K562 (cell line): ENCODE results near the gene RDH11. TPM values are rescaled to one million over a fixed set of nuclear protein-coding genes. Genes with fewer than 3 reads are reported as not detected.
A peak's percentile ranks its signal among the peaks of the same experiment; 100 is the strongest.

Experiments used
- ATAC-seq: fragments of 200-7000 bp; cut with Tn5 transposase; 3 replicates; pipeline ENCODE4 v1.9.1; 2020; ENCODE audit warnings: moderate library complexity
- BruUV-seq: library from RNA; stranded (reverse); fragments of 400-500 nt; replicated peaks from 2 replicates; lab custom pipeline; 2021; lab: Mats Ljungman, UMichigan
- CTCF ChIA-PET: fragments of 300-600 bp; formaldehyde crosslinking; extraction: SDS; loops from one replicate; lab custom pipeline; 2021; ENCODE audit warnings: low intra/inter-chr PET ratio; lab: Yijun Ruan, JAX
- POLR2A ChIA-PET: fragments of 300-600, 350-650 bp; sonication (Branson Sonifier 250); formaldehyde crosslinking; extraction: SDS; loops from one replicate; lab custom pipeline; 2021; ENCODE audit warnings: antibody characterized with exemption, inconsistent platforms; lab: Yijun Ruan, JAX
- DNase-seq, 4 experiments: peaks; one replicate each; pipeline versions ENCODE4 v3.0.0 to v3.0.0-alpha.2; 2011 to 2018; ENCODE audit warnings: low spot score in 3 of 4, mixed read lengths in 3 of 4; ENCODE audit errors: extremely low read depth in 1 of 4
- FAIRE-seq: peaks from 2 replicates; lab custom pipeline; 2011; peaks lifted over from hg19 to GRCh38; lab: Jason Lieb, UNC
- H2AFZ ChIP-seq: 2 replicates; pipeline ENCODE4 v1.6.0; 2011; ENCODE audit warnings: low read depth, low read length, control low read depth, inconsistent platforms
- H3K27ac ChIP-seq: fragments of 200-600 bp; 3 replicates; pipeline ENCODE4 v1.8.0; 2011; ENCODE audit warnings: low read depth, mild to moderate bottlenecking, control low read depth, inconsistent platforms, low read length, moderate library complexity, mixed read lengths; ENCODE audit errors: extremely low read depth
- H3K27me3 ChIP-seq, 2 experiments: fragments of 300-600 bp in 1 of 2; 2 replicates in 1 of 2; 3 replicates in 1 of 2; pipeline versions ENCODE4 v1.6.0 to v1.8.0; 2011; ENCODE audit warnings: inconsistent platforms in 2 of 2, low read length in 2 of 2, mild to moderate bottlenecking in 1 of 2, mixed read lengths in 1 of 2, moderate library complexity in 1 of 2; ENCODE audit not compliant: control insufficient read depth in 2 of 2, insufficient read depth in 2 of 2
- H3K36me3 ChIP-seq: fragments of 300-600 bp; 3 replicates; pipeline ENCODE4 v1.8.0; 2011; ENCODE audit warnings: mild to moderate bottlenecking, low read length, inconsistent platforms; ENCODE audit not compliant: control insufficient read depth, insufficient read depth
- H3K4me1 ChIP-seq, 2 experiments: fragments of 200-600 bp in 1 of 2; replicated peaks in 1 of 2; 2 replicates in 1 of 2; 3 replicates in 1 of 2; pipeline versions ENCODE4 v1.5.1 to v1.8.0; 2011; ENCODE audit warnings: inconsistent platforms in 2 of 2, low read length in 2 of 2, mild to moderate bottlenecking in 1 of 2, mixed read lengths in 1 of 2, moderate library complexity in 1 of 2; ENCODE audit not compliant: control insufficient read depth in 2 of 2, insufficient read depth in 2 of 2
- H3K4me2 ChIP-seq: 2 replicates; pipeline ENCODE4 v1.6.1; 2011; ENCODE audit warnings: low read length, control low read depth, inconsistent platforms, mixed read lengths; ENCODE audit not compliant: insufficient read depth
- H3K4me3 ChIP-seq: fragments of 200-600 bp; sonication (generic), shearing (Covaris generic); 2 replicates; pipeline ENCODE4 v1.5.1; 2016; ENCODE audit warnings: control low read depth, inconsistent platforms
- H3K79me2 ChIP-seq: fragments of 200-600 bp; 3 replicates; pipeline ENCODE4 v1.8.0; 2011; ENCODE audit warnings: low read length, inconsistent platforms; ENCODE audit not compliant: control insufficient read depth, insufficient read depth
- H3K9ac ChIP-seq, 2 experiments: 2 replicates each; pipeline versions ENCODE4 v1.6.0 to v1.6.1; 2011; ENCODE audit warnings: low read depth in 2 of 2, low read length in 2 of 2, control low read depth in 1 of 2, inconsistent platforms in 1 of 2, mild to moderate bottlenecking in 1 of 2, mixed read lengths in 1 of 2; ENCODE audit not compliant: insufficient read depth in 1 of 2
- H3K9me1 ChIP-seq: one replicate; pipeline ENCODE4 v1.6.0; 2011; ENCODE audit warnings: inconsistent platforms, mild to moderate bottlenecking, low read length, moderate library complexity; ENCODE audit not compliant: control insufficient read depth, insufficient read depth
- H3K9me3 ChIP-seq: replicated peaks from 2 replicates; pipeline ENCODE4 v1.5.1; 2011; ENCODE audit warnings: low read depth, low read length, inconsistent platforms; ENCODE audit not compliant: control insufficient read depth, insufficient read depth
- H4K20me1 ChIP-seq: replicated peaks from 2 replicates; pipeline ENCODE4 v1.6.1; 2011; ENCODE audit warnings: low read length, inconsistent platforms, mixed read lengths; ENCODE audit not compliant: control insufficient read depth, insufficient read depth
- HMG20A ChIP-seq: fragments of 450-650 bp; formaldehyde crosslinking; conservative IDR thresholded peaks from 2 replicates; pipeline ENCODE4 v1.4.0; 2020; ENCODE audit warnings: mild to moderate bottlenecking, mixed read lengths
- MAX ChIP-seq: sonication (generic); formaldehyde crosslinking; IDR thresholded peaks from 2 replicates; pipeline ENCODE4 v1.9.0; 2022; ENCODE audit warnings: mild to moderate bottlenecking, missing genetic modification reagents
- MCM3 ChIP-seq: fragments of 450-650 bp; IDR thresholded peaks from 2 replicates; pipeline ENCODE4 v1.6.1; 2016
- NCOA1 ChIP-seq: fragments of 450-650 bp; IDR thresholded peaks from 2 replicates; pipeline ENCODE4 v1.6.1; 2016; ENCODE audit warnings: low read depth
- PRPF4 ChIP-seq: fragments of 200-400 bp; formaldehyde crosslinking; IDR thresholded peaks from one replicate; pipeline ENCODE4 v1.6.1; 2017; ENCODE audit warnings: low read length, low read depth, mild to moderate bottlenecking; ENCODE audit not compliant: insufficient read depth, poor library complexity, severe bottlenecking
- RBM17 ChIP-seq: fragments of 200-400 bp; formaldehyde crosslinking; IDR thresholded peaks from 2 replicates; pipeline ENCODE4 v1.6.1; 2017; ENCODE audit warnings: low read depth, mild to moderate bottlenecking, low read length, borderline replicate concordance
- SNRNP70 ChIP-seq: fragments of 200-400 bp; formaldehyde crosslinking; optimal IDR thresholded peaks from 2 replicates; pipeline ENCODE3; 2017; ENCODE audit warnings: low read depth, low read length
- THRA ChIP-seq: fragments of 450-650 bp; IDR thresholded peaks from 2 replicates; pipeline ENCODE4 v1.6.1; 2017; ENCODE audit warnings: mild to moderate bottlenecking, moderate library complexity
- ZC3H4 ChIP-seq: sonication (generic); formaldehyde crosslinking; IDR thresholded peaks from 2 replicates; pipeline ENCODE4 v1.9.0; 2021; ENCODE audit warnings: missing genetic modification reagents, borderline replicate concordance
- ZNF12 ChIP-seq: sonication (generic); formaldehyde crosslinking; IDR thresholded peaks from 2 replicates; pipeline ENCODE4 v1.4.0; 2020; ENCODE audit warnings: mild to moderate bottlenecking, missing genetic modification reagents
- WGBS: fragments of 100-300 bp; shearing (Covaris generic); methylation state at CpG from one replicate; pipeline ENCODE4 v1.1.6; 2016; ENCODE audit warnings: low coverage, mixed read lengths; ENCODE audit not compliant: insufficient coverage; ENCODE audit errors: missing lambda C conversion rate; 5-methylcytosine and 5-hydroxymethylcytosine counted together
- in situ Hi-C: fragments of 300-500 bp; cut with MboI; formaldehyde crosslinking; loops from 4 replicates; pipeline ENCODE4 v1.15.0; 2018; ENCODE audit warnings: inconsistent platforms, mixed read lengths
- intact Hi-C: fragments of 100-400 bp; cut with micrococcal nuclease; formaldehyde crosslinking; loops from 2 replicates; pipeline ENCODE4 v1.14.2; 2022
- polyA plus RNA-seq, 8 experiments: library from polyadenylated mRNA; depleted of rRNA in 4 of 8; stranded (reverse) in 5 of 8; unstranded in 3 of 8; fragments of >200 nt; fragmentation: Nextera tagmentation in 2 of 8; fragmentation: Illumina TruSeq in 1 of 8; extraction: Ambion mirVana in 2 of 8; extraction: Trizol in 1 of 8; gene quantifications; 2 replicates each; pipeline versions ENCODE4 v1.2.1 to v1.2.3, GENCODE V29; 2011 to 2014; ENCODE audit warnings: inconsistent platforms in 1 of 8, missing spikeins in 1 of 8
- total RNA-seq, 7 experiments: library from RNA; depleted of rRNA in 6 of 7; stranded (reverse); fragments of >200 nt in 6 of 7; fragmentation: Illumina TruSeq in 2 of 7; extraction: Trizol in 2 of 7; gene quantifications; 2 replicates each; pipeline versions ENCODE4 v1.2.1 to v1.2.3, GENCODE V29; 2011 to 2021; ENCODE audit warnings: low replicate concordance in 1 of 7
- TF ChIP-seq, protein P1 (sequence below): fragments of 250-450 bp; sonication (Bioruptor Pico); IDR thresholded peaks from 2 replicates; pipeline ENCODE4 v1.5.0; 2020; ENCODE audit warnings: mild to moderate bottlenecking, borderline replicate concordance

RDH11 gene
- total and polyA plus RNA-seq, 9 of the 15 experiments (the other 6 are each of a cell fraction or from before 2014, with no cell fraction given): 50.6 to 172 (median 70.5) TPM

GRCh38 chr14:67673451-67673850 lies 22.1 kb downstream of the RDH11 start:
- H3K36me3 ChIP-seq: peaks cover 26% of the 10 kb centered on the region
- DNase-seq (no peak), ATAC-seq (no peak), FAIRE-seq (no peak)
- peaks cover 11 to 16% of the 10 kb centered on the region in 2 experiments; a peak in 4 of 5 replicates for H3K4me1 ChIP-seq
- peak overlapping the region; percentile 90 for H3K4me3 ChIP-seq
- POLR2A ChIA-PET: interaction anchor here (0.5 to 1.2 kb wide), 4 partner anchors 9 to 316 kb away, joined by 3 read pairs; no protein-coding TSS in a partner anchor
- H3K9me1 ChIP-seq: no peaks in the 10 kb centered on the region
- peak overlapping the region; percentile 84 for H3K4me2 ChIP-seq
- no peaks in the 10 kb centered on the region for H3K27me3 ChIP-seq
- H4K20me1 ChIP-seq: no peaks in the 10 kb centered on the region
- 27% methylated on average over 5 of the region's 5 CpGs for WGBS
- H2AFZ ChIP-seq: no peak overlapping the region
- H3K9ac ChIP-seq: peak overlapping the region; percentile 17 to 90; a peak in 3 of 4 replicates
- H3K27ac ChIP-seq: 0 out of 3 replicates have a peak overlapping the region, but pooled peaks have one; percentile 94
- H3K9me3 ChIP-seq: no peaks in the 10 kb centered on the region
- BruUV-seq: TSS peak; percentile 48
- TF ChIP-seq THRA (no peak), HMG20A (CRISPR knock-in tag) (no peak), SNRNP70 (no peak), ZNF12 (CRISPR knock-in tag) (no peak), MAX (CRISPR knock-in tag) (no peak), RBM17 (no peak), ZC3H4 (no peak), NCOA1 (no peak), MCM3 (no peak), PRPF4 (no peak)
- TF ChIP-seq, protein P1, sequence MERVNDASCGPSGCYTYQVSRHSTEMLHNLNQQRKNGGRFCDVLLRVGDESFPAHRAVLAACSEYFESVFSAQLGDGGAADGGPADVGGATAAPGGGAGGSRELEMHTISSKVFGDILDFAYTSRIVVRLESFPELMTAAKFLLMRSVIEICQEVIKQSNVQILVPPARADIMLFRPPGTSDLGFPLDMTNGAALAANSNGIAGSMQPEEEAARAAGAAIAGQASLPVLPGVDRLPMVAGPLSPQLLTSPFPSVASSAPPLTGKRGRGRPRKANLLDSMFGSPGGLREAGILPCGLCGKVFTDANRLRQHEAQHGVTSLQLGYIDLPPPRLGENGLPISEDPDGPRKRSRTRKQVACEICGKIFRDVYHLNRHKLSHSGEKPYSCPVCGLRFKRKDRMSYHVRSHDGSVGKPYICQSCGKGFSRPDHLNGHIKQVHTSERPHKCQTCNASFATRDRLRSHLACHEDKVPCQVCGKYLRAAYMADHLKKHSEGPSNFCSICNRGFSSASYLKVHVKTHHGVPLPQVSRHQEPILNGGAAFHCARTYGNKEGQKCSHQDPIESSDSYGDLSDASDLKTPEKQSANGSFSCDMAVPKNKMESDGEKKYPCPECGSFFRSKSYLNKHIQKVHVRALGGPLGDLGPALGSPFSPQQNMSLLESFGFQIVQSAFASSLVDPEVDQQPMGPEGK (CRISPR knock-in tag): no peak
- CTCF ChIA-PET: interaction anchor here (1.3 kb wide), 1 partner anchor 31 kb away, joined by 6 read pairs; no protein-coding TSS in a partner anchor
- in situ Hi-C loops: no loop called here
- intact Hi-C loops: no loop called here
- H3K79me2 ChIP-seq: peaks cover 50% of the 10 kb centered on the region
